H1 (cell line): ENCODE results near the gene CNTROB. TPM values are rescaled to one million over a fixed set of nuclear protein-coding genes. Genes with fewer than 3 reads are reported as not detected.

Source experiments
- CHD7 ChIP-seq: fragments of 300-600 bp; sonication (generic); IDR thresholded peaks from 2 replicates; pipeline ENCODE4 v1.7.1; 2012; ENCODE audit warnings: low read length, moderate library complexity, mild to moderate bottlenecking, inconsistent platforms; ENCODE audit not compliant: insufficient replicate concordance
- CTCF ChIP-seq, 3 experiments: IDR thresholded peaks; 1 replicate in 2 of 3; 2 replicates in 1 of 3; pipeline versions ENCODE4 v1.5.1 to v1.6.1; 2011; ENCODE audit warnings: low read length in 3 of 3, mild to moderate bottlenecking in 3 of 3, inconsistent platforms in 2 of 3, low read depth in 1 of 3, moderate library complexity in 1 of 3; ENCODE audit not compliant: insufficient read depth in 1 of 3; ENCODE audit errors: control extremely low read depth in 1 of 3
- polyA plus RNA-seq, 7 experiments: library from polyadenylated mRNA; depleted of rRNA in 3 of 7; stranded (reverse) in 5 of 7; unstranded in 2 of 7; fragments of >200 nt in 5 of 7; fragments of 200-250 nt in 2 of 7; gene quantifications; 1 replicate in 5 of 7; 2 replicates in 1 of 7; 4 replicates in 1 of 7; pipeline versions ENCODE4 v1.2.1 to v1.2.3, GENCODE V29; 2011 to 2013; ENCODE audit warnings: missing spikeins in 2 of 7, mixed read lengths in 2 of 7
- total RNA-seq: library from RNA; stranded (reverse); fragmentation: NEBNext Ultra II Directional; extraction: Animal tissue kit (Norgen Biotek cat#: 25700); gene quantifications from 2 replicates; pipeline ENCODE4 v1.2.1, GENCODE V29; 2021

The CNTROB gene
- total and polyA plus RNA-seq, 2 of the 8 experiments (the other 6 are each of a cell fraction or from before 2014, with no cell fraction given): 20.5 to 31.9 TPM

- TF ChIP-seq CHD7: no peak
- peak in 2 of 3 experiments; percentile 80 to 84; a peak in 3 of 4 replicates for TF ChIP-seq CTCF (IDR thresholded peaks at IDR 0.05; ENCODE audit: control extremely low read depth in 1 of 3, insufficient read depth in 1 of 3, low read depth in 1 of 3, low read length in 3 of 3)
- TF ChIP-seq, all 59 proteins: peak for 2
Measured at GRCh38 chr17:7912927-7913524, 19.0 kb upstream of the CNTROB start (continued).
